ENCODE data around the gene PODN. TPM values are rescaled to one million over a fixed set of nuclear protein-coding genes. Genes with fewer than 3 reads are reported as not detected.

The PODN gene
- total RNA-seq, 4 donors from 2014 or later: 78.6 to 150 (median 113) TPM

DNA sequence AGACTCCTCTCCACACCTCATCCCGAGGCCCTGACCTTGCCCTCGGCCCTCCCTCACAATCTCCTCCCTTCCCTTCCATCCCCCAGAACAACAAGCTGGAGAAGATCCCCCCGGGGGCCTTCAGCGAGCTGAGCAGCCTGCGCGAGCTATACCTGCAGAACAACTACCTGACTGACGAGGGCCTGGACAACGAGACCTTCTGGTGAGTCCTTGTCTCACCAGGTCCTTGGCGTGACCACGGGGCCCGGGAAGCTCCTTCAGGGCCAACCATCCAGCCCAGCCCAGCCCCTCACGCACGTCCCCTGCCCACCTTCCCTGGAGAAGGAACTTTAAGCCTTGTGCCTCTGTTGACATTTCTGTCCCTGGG, 15.6 kb downstream of the PODN start:
- no peak for DNase-seq (ENCODE audit: extremely low spot score)

GRCh38 chr1:53078333-53079101, 16.5 kb downstream of the PODN start:
- Histone ChIP-seq H3K9me3 (no peaks in the 10 kb centered on the region), H3K27ac (replicated peaks in 1 of 4) (no peak overlapping the region), H3K4me3 (no peak overlapping the region), H3K36me3 (peaks cover 0 to 38% (median 9%) of the 10 kb centered on the region in 4 donors), H3K27me3 (no peaks in the 10 kb centered on the region), H3K4me1 (peaks cover 0 to 12% (median 10%) of the 10 kb centered on the region in 4 donors)
- TF ChIP-seq, protein P1, sequence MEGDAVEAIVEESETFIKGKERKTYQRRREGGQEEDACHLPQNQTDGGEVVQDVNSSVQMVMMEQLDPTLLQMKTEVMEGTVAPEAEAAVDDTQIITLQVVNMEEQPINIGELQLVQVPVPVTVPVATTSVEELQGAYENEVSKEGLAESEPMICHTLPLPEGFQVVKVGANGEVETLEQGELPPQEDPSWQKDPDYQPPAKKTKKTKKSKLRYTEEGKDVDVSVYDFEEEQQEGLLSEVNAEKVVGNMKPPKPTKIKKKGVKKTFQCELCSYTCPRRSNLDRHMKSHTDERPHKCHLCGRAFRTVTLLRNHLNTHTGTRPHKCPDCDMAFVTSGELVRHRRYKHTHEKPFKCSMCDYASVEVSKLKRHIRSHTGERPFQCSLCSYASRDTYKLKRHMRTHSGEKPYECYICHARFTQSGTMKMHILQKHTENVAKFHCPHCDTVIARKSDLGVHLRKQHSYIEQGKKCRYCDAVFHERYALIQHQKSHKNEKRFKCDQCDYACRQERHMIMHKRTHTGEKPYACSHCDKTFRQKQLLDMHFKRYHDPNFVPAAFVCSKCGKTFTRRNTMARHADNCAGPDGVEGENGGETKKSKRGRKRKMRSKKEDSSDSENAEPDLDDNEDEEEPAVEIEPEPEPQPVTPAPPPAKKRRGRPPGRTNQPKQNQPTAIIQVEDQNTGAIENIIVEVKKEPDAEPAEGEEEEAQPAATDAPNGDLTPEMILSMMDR (IDR thresholded peaks at IDR 0.05): no peak
- no peak for TF ChIP-seq POLR2AphosphoS5 (IDR thresholded peaks at IDR 0.05)
- TF ChIP-seq EP300 (IDR thresholded peaks at IDR 0.05): no peak
- no peak for TF ChIP-seq POLR2A (IDR thresholded peaks at IDR 0.05; ENCODE audit: low read depth)
- DNase-seq (ENCODE audit: extremely low spot score): no peak
- intact Hi-C loops (cut with DNase I): no loop called here
- 93% methylated on average over 29 of the region's 46 CpGs for WGBS

More for the DNA sequence above, 15.6 kb downstream of the PODN start:
- intact Hi-C loops (cut with DNase I): no loop called here
- no peak overlapping the region for H3K4me3 ChIP-seq
- no peak for TF ChIP-seq POLR2AphosphoS5 (IDR thresholded peaks at IDR 0.05)
- no peak for TF ChIP-seq EP300 (IDR thresholded peaks at IDR 0.05)
- TF ChIP-seq POLR2A (IDR thresholded peaks at IDR 0.05; ENCODE audit: low read depth): no peak
- TF ChIP-seq, protein P1 (IDR thresholded peaks at IDR 0.05): no peak
- peaks cover 0 to 12% (median 10%) of the 10 kb centered on the region in 4 donors for H3K4me1 ChIP-seq
- 94% methylated on average over 11 of the region's 13 CpGs for WGBS
- H3K27me3 ChIP-seq: no peaks in the 10 kb centered on the region
- H3K36me3 ChIP-seq: peaks cover 0 to 38% (median 5%) of the 10 kb centered on the region in 4 donors
- no peak overlapping the region for H3K27ac ChIP-seq (replicated peaks in 1 of 4)
- H3K9me3 ChIP-seq: no peaks in the 10 kb centered on the region

DNA sequence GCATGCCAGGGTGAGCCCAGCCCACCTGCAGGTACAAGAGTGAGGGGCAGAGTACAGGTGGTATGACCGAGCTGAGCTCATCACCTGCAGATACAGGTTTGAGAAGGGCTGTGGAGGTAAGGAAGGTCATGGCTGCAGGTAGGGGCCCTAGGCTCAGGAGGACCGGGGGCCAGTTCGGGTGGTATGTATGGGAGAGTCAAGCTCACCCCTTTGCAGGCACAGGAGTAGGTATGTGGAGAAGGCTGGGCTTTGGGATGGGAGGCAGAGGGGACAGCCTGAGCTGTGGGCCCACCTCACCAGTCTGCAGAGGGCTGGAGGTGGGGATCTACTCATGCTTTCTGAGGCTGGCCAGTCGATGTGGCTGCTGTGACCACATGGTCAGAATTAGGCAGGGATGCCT, 17.2 kb downstream of the PODN start:
- H3K36me3 ChIP-seq: peaks cover 0 to 40% (median 9%) of the 10 kb centered on the region in 4 donors
- peaks cover 0 to 8% (median 4%) of the 10 kb centered on the region in 4 donors for H3K4me1 ChIP-seq
- intact Hi-C loops (cut with DNase I): no loop called here
- H3K9me3 ChIP-seq: no peaks in the 10 kb centered on the region
- no peak for DNase-seq (ENCODE audit: extremely low spot score)
- H3K27ac ChIP-seq (replicated peaks in 1 of 4): no peak overlapping the region
- WGBS: 83% methylated on average over 2 of the region's 4 CpGs
- TF ChIP-seq POLR2A (IDR thresholded peaks at IDR 0.05; ENCODE audit: low read depth) (no peak), POLR2AphosphoS5 (IDR thresholded peaks at IDR 0.05) (no peak), EP300 (IDR thresholded peaks at IDR 0.05) (no peak)
- TF ChIP-seq, protein P1 (IDR thresholded peaks at IDR 0.05): no peak
- H3K27me3 ChIP-seq: no peaks in the 10 kb centered on the region
- no peak overlapping the region for H3K4me3 ChIP-seq

- no peak for DNase-seq (ENCODE audit: extremely low spot score)
- H3K4me3 ChIP-seq: no peak overlapping the region
- 86% methylated on average over 3 of the region's 3 CpGs for WGBS
- H3K36me3 ChIP-seq: peaks cover 0 to 42% (median 9%) of the 10 kb centered on the region in 4 donors
- H3K9me3 ChIP-seq: no peaks in the 10 kb centered on the region
- no peak overlapping the region for H3K27ac ChIP-seq (replicated peaks in 1 of 4)
- intact Hi-C loops (cut with DNase I): no loop called here
- H3K4me1 ChIP-seq: peaks cover 0 to 5% (median 0%) of the 10 kb centered on the region in 4 donors
- TF ChIP-seq POLR2A (IDR thresholded peaks at IDR 0.05; ENCODE audit: low read depth) (no peak), POLR2AphosphoS5 (IDR thresholded peaks at IDR 0.05) (no peak), EP300 (IDR thresholded peaks at IDR 0.05) (no peak)
- TF ChIP-seq, protein P1 (IDR thresholded peaks at IDR 0.05): no peak
- H3K27me3 ChIP-seq: no peaks in the 10 kb centered on the region
Measured at GRCh38 chr1:53080041-53080440, 18.0 kb downstream of the PODN start.

Measured in esophagus muscularis mucosa (tissue), 4 donors.